ENCODE data around the gene PKIB. TPM values are rescaled to one million over a fixed set of nuclear protein-coding genes. Genes with fewer than 3 reads are reported as not detected.

Gene PKIB
- total and polyA plus RNA-seq, 10 of the 15 experiments (the other 5 are each of a cell fraction or from before 2014, with no cell fraction given): 0.20 to 1.8 (median 0.87) TPM

GRCh38 chr6:122736163-122736562, 126.0 kb downstream of the PKIB start (continued):
- TF ChIP-seq YY1 (IDR thresholded peaks at IDR 0.05; ENCODE audit: low read depth, low read length): no peak

GRCh38 chr6:122736616-122737015, 126.4 kb downstream of the PKIB start:
- POLR2A ChIA-PET: interaction anchor here (0.6 to 0.8 kb wide), 2 partner anchors 9 to 102 kb away, joined by 3 read pairs; no protein-coding TSS in a partner anchor

More at GRCh38 chr6:122736616-122737015, 126.4 kb downstream of the PKIB start:
- Histone ChIP-seq H2AFZ (ENCODE audit: control insufficient read depth, low read depth, low read length) (no peak overlapping the region), H3K4me2 (ENCODE audit: control insufficient read depth, insufficient read depth) (no peak overlapping the region), H3K9ac (ENCODE audit: control insufficient read depth, insufficient read depth, low read length) (no peak overlapping the region), H4K20me1 (ENCODE audit: control insufficient read depth, insufficient read depth) (no peaks in the 10 kb centered on the region), H3K4me1 (ENCODE audit: control insufficient read depth, insufficient read depth, low read length) (no peaks in the 10 kb centered on the region), H3K27ac (ENCODE audit: control insufficient read depth, insufficient read depth) (no peak overlapping the region), H3K4me3 (no peak overlapping the region), H3K9me3 (replicated peaks; ENCODE audit: control insufficient read depth, insufficient read depth, low read length) (no peaks in the 10 kb centered on the region), H3K79me2 (ENCODE audit: control insufficient read depth, insufficient read depth, low read length) (no peaks in the 10 kb centered on the region), H3K27me3 (replicated peaks in 1 of 2; ENCODE audit: control insufficient read depth in 2 of 2, insufficient read depth in 2 of 2, low read length in 1 of 2) (no peaks in the 10 kb centered on the region), H3K36me3 (ENCODE audit: control insufficient read depth in 2 of 2, insufficient read depth in 2 of 2, low read length in 1 of 2) (no peaks in the 10 kb centered on the region)
- no peak for FAIRE-seq
- no peak for TF ChIP-seq RELA (IDR thresholded peaks at IDR 0.05; ENCODE audit: borderline replicate concordance, partially characterized antibody)
- TF ChIP-seq, protein P1, sequence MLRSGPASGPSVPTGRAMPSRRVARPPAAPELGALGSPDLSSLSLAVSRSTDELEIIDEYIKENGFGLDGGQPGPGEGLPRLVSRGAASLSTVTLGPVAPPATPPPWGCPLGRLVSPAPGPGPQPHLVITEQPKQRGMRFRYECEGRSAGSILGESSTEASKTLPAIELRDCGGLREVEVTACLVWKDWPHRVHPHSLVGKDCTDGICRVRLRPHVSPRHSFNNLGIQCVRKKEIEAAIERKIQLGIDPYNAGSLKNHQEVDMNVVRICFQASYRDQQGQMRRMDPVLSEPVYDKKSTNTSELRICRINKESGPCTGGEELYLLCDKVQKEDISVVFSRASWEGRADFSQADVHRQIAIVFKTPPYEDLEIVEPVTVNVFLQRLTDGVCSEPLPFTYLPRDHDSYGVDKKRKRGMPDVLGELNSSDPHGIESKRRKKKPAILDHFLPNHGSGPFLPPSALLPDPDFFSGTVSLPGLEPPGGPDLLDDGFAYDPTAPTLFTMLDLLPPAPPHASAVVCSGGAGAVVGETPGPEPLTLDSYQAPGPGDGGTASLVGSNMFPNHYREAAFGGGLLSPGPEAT (IDR thresholded peaks at IDR 0.05; ENCODE audit: low read depth): no peak
- no peak for TF ChIP-seq MYC (IDR thresholded peaks at IDR 0.05; ENCODE audit: insufficient read depth, insufficient read length, insufficient replicate concordance, low read length, severe bottlenecking)
- no peak for TF ChIP-seq SPI1 (IDR thresholded peaks at IDR 0.05; ENCODE audit: borderline replicate concordance, insufficient read depth, low read depth, low read length)
- TF ChIP-seq BCL11A (IDR thresholded peaks at IDR 0.05; ENCODE audit: low read depth, low read length): no peak
- TF ChIP-seq YY1 (IDR thresholded peaks at IDR 0.05; ENCODE audit: low read depth, low read length): no peak
- no peak for TF ChIP-seq SP1 (IDR thresholded peaks at IDR 0.05; ENCODE audit: low read depth, low read length)
- no peak for TF ChIP-seq ASH2L (IDR thresholded peaks at IDR 0.05; ENCODE audit: borderline replicate concordance, low read depth)
- intact Hi-C loops (cut with micrococcal nuclease; ENCODE audit: unreplicated experiment) (no loop called here), in situ Hi-C loops (cut with MboI) (no loop called here)
- ChIA-PET CTCF (interaction anchor here (23.5 kb wide), 1 partner anchor 102 kb away, joined by 640 read pairs; no protein-coding TSS in a partner anchor), SMC1A (ENCODE audit: uncharacterized antibody, unreplicated experiment) (interaction anchor here (0.6 to 12.2 kb wide), 2 partner anchors 98 to 102 kb away, joined by 4 to 177 read pairs; no protein-coding TSS in a partner anchor), RAD21 (ENCODE audit: unreplicated experiment) (interaction anchor here (2.9 kb wide), 1 partner anchor 102 kb away, joined by 12 read pairs; no protein-coding TSS in a partner anchor)
- WGBS (ENCODE audit: insufficient coverage, insufficient replicate concordance, low lambda C conversion rate, missing lambda C conversion rate): 11% methylated on average over 3 of the region's 3 CpGs
- no peak for ATAC-seq
- DNase-seq (ENCODE audit: low read depth, low spot score): no peak
- BruUV-seq (replicated peaks): no TSS peak

Data from GM12878 (cell line).